Neural progenitor cell (in vitro differentiated cells): Measurements from ENCODE around the gene RBCK1. TPM values are rescaled to one million over a fixed set of nuclear protein-coding genes. Genes with fewer than 3 reads are reported as not detected.

Experiments
- DNase-seq: peaks from one replicate; pipeline ENCODE4 v3.0.0-alpha.2; 2016; ENCODE audit warnings: low spot score
- H2AFZ ChIP-seq: fragments of 200-600 bp; sonication (generic); replicated peaks from 2 replicates; pipeline ENCODE4 v1.6.1; 2016; ENCODE audit warnings: antibody characterized with exemption
- H3F3A ChIP-seq: fragments of 200-600 bp; sonication (generic); 2 replicates; pipeline ENCODE4 v1.6.1; 2016; ENCODE audit warnings: antibody characterized with exemption, low read depth
- H3K27ac ChIP-seq: fragments of 200-600 bp; sonication (generic); 2 replicates; pipeline ENCODE4 v1.5.1; 2016; ENCODE audit warnings: mild to moderate bottlenecking
- H3K27me3 ChIP-seq: fragments of 200-600 bp; sonication (generic); 2 replicates; pipeline ENCODE4 v1.6.1; 2016; ENCODE audit warnings: mild to moderate bottlenecking, moderate library complexity
- H3K36me3 ChIP-seq: fragments of 200-600 bp; sonication (generic); 2 replicates; pipeline ENCODE4 v1.5.1; 2016
- H3K4me1 ChIP-seq: fragments of 200-600 bp; sonication (generic); 2 replicates; pipeline ENCODE4 v1.6.1; 2016; ENCODE audit warnings: mixed run types
- H3K4me2 ChIP-seq: fragments of 200-600 bp; sonication (generic); 2 replicates; pipeline ENCODE4 v1.6.1; 2016
- H3K4me3 ChIP-seq: fragments of 200-600 bp; sonication (generic); 2 replicates; pipeline ENCODE4 v1.5.1; 2016
- H3K79me2 ChIP-seq: fragments of 200-600 bp; sonication (generic); 2 replicates; pipeline ENCODE4 v1.6.1; 2016; ENCODE audit warnings: low read depth
- H3K9ac ChIP-seq: fragments of 200-600 bp; sonication (generic); 2 replicates; pipeline ENCODE4 v1.6.1; 2016
- H3K9me3 ChIP-seq: fragments of 200-600 bp; sonication (generic); 2 replicates; pipeline ENCODE4 v1.5.1; 2016; ENCODE audit warnings: low read depth
- H4K20me1 ChIP-seq: fragments of 200-600 bp; sonication (generic); 2 replicates; pipeline ENCODE4 v1.6.1; 2016; ENCODE audit warnings: low read depth
- H3K27ac Mint-ChIP-seq: 3 replicates; pipeline ENCODE4 v1.8.0; 2021; ENCODE audit warnings: mixed read lengths
- H3K27me3 Mint-ChIP-seq: 2 replicates; pipeline ENCODE4 v1.8.0; 2022; ENCODE audit warnings: low read depth, mild to moderate bottlenecking, inconsistent platforms, moderate library complexity, mixed read lengths; ENCODE audit not compliant: insufficient read depth
- H3K36me3 Mint-ChIP-seq: 3 replicates; pipeline ENCODE4 v1.8.0; 2021; ENCODE audit warnings: mixed read lengths
- H3K4me1 Mint-ChIP-seq: 3 replicates; pipeline ENCODE4 v1.8.0; 2021; ENCODE audit warnings: mixed read lengths
- H3K4me3 Mint-ChIP-seq: 3 replicates; pipeline ENCODE4 v1.8.0; 2021; ENCODE audit warnings: mild to moderate bottlenecking, moderate library complexity, mixed read lengths
- H3K9me3 Mint-ChIP-seq: 3 replicates; pipeline ENCODE4 v1.8.0; 2020; ENCODE audit warnings: mixed read lengths
- CTCF ChIP-seq: fragments of 200-600 bp; sonication (generic); IDR thresholded peaks from 2 replicates; pipeline ENCODE4 v1.5.1; 2017; ENCODE audit warnings: antibody characterized with exemption, mild to moderate bottlenecking
- EZH2 ChIP-seq: fragments of 200-600 bp; sonication (generic); IDR thresholded peaks from 2 replicates; pipeline ENCODE4 v1.6.1; 2017; ENCODE audit warnings: antibody characterized with exemption, mild to moderate bottlenecking, moderate library complexity
- EZH2phosphoT487 ChIP-seq: fragments of 200-600 bp; sonication (generic); IDR thresholded peaks from 2 replicates; pipeline ENCODE4 v1.6.1; 2017; ENCODE audit warnings: antibody characterized with exemption
- total RNA-seq: library from RNA; depleted of rRNA; stranded (reverse); fragments of >200 nt; gene quantifications from 2 replicates; pipeline ENCODE4 v1.2.3, GENCODE V29; 2015; ENCODE audit warnings: low replicate concordance

Gene RBCK1
- total RNA-seq, 1 donor from 2014 or later = 24.3 TPM

GRCh38 chr20:472137-472846 is 64.2 kb downstream of the RBCK1 start:
- no peak overlapping the region for H3K4me2 ChIP-seq
- H3K79me2 ChIP-seq = no peaks in the 10 kb centered on the region
- H3K4me3 Mint-ChIP-seq = no peak overlapping the region
- no peak overlapping the region for H3K27ac Mint-ChIP-seq
- H3K27me3 Mint-ChIP-seq = peaks cover 3% of the 10 kb centered on the region
- H2AFZ ChIP-seq = no peak overlapping the region
- H3K36me3 ChIP-seq = no peaks in the 10 kb centered on the region
- no peaks in the 10 kb centered on the region for H4K20me1 ChIP-seq
- H3K9me3 ChIP-seq = no peaks in the 10 kb centered on the region
- H3K36me3 Mint-ChIP-seq = peaks cover 21% of the 10 kb centered on the region
- TF ChIP-seq CTCF (no peak), EZH2 (no peak), EZH2phosphoT487 (no peak)
- no peaks in the 10 kb centered on the region for H3K4me1 ChIP-seq
- DNase-seq = no peak
- H3K27ac ChIP-seq = no peak overlapping the region
- no peak overlapping the region for H3K9ac ChIP-seq
- no peak overlapping the region for H3K4me3 ChIP-seq
- no peaks in the 10 kb centered on the region for H3K27me3 ChIP-seq
- no peaks in the 10 kb centered on the region for H3K4me1 Mint-ChIP-seq
- H3F3A ChIP-seq = no peaks in the 10 kb centered on the region
- H3K9me3 Mint-ChIP-seq = peaks cover 31% of the 10 kb centered on the region

- Histone ChIP-seq H3K9me3 (no peaks in the 10 kb centered on the region), H3K4me2 (no peak overlapping the region), H4K20me1 (no peaks in the 10 kb centered on the region), H2AFZ (no peak overlapping the region), H3K4me3 (no peak overlapping the region), H3K4me1 (no peaks in the 10 kb centered on the region), H3F3A (no peaks in the 10 kb centered on the region), H3K79me2 (no peaks in the 10 kb centered on the region), H3K27ac (no peak overlapping the region), H3K27me3 (no peaks in the 10 kb centered on the region), H3K9ac (no peak overlapping the region), H3K36me3 (no peaks in the 10 kb centered on the region)
- H3K9me3 Mint-ChIP-seq = peaks cover 28% of the 10 kb centered on the region
- TF ChIP-seq EZH2 (no peak), EZH2phosphoT487 (no peak), CTCF (no peak)
- no peaks in the 10 kb centered on the region for H3K4me1 Mint-ChIP-seq
- H3K36me3 Mint-ChIP-seq = peaks cover 23% of the 10 kb centered on the region
- DNase-seq = no peak
- no peak overlapping the region for H3K4me3 Mint-ChIP-seq
- H3K27ac Mint-ChIP-seq = no peak overlapping the region
- H3K27me3 Mint-ChIP-seq = peaks cover 3% of the 10 kb centered on the region
Measured at GRCh38 chr20:472889-473292, 64.8 kb downstream of the RBCK1 start.

- Mint-ChIP-seq H3K36me3 (peaks cover 31% of the 10 kb centered on the region), H3K27ac (no peak overlapping the region), H3K27me3 (peaks cover 3% of the 10 kb centered on the region), H3K4me3 (no peak overlapping the region), H3K4me1 (no peaks in the 10 kb centered on the region), H3K9me3 (peaks cover 17% of the 10 kb centered on the region)
- Histone ChIP-seq H3K9ac (no peak overlapping the region), H3F3A (peaks cover 6% of the 10 kb centered on the region), H3K4me3 (no peak overlapping the region), H3K4me1 (no peaks in the 10 kb centered on the region), H3K27ac (no peak overlapping the region), H3K36me3 (no peaks in the 10 kb centered on the region), H3K27me3 (no peaks in the 10 kb centered on the region), H2AFZ (no peak overlapping the region), H4K20me1 (no peaks in the 10 kb centered on the region), H3K9me3 (no peaks in the 10 kb centered on the region), H3K4me2 (no peak overlapping the region), H3K79me2 (no peaks in the 10 kb centered on the region)
- no peak for DNase-seq
- TF ChIP-seq EZH2phosphoT487 (no peak), CTCF (no peak), EZH2 (no peak)
Measured at GRCh38 chr20:474581-474980, 66.5 kb downstream of the RBCK1 start.
